ENCODE data around the gene FTSJ1.
"Not testable (repeated sequence)": the region's sequence is repeated elsewhere in the genome, so short reads cannot be mapped to it uniquely, and the experiment has no call there.

FTSJ1 gene

GRCh38 chrX:48497871-48498270, 21.9 kb downstream of the FTSJ1 start:
- DNase-seq (ENCODE audit: low read depth): no peak

GRCh38 chrX:48498374-48498809, 22.4 kb downstream of the FTSJ1 start:
- DNase-seq (ENCODE audit: low read depth): no peak

GRCh38 chrX:48504261-48504660, 28.3 kb downstream of the FTSJ1 start:
- no peak for DNase-seq (ENCODE audit: low read depth)

- no peak for DNase-seq (ENCODE audit: low read depth)
Observed at GRCh38 chrX:48505481-48505880, 29.5 kb downstream of the FTSJ1 start.

- no peak for DNase-seq (ENCODE audit: low read depth)
Observed at GRCh38 chrX:48507246-48507645, 31.2 kb downstream of the FTSJ1 start.

- DNase-seq (ENCODE audit: low read depth): peak; percentile 68
Observed at GRCh38 chrX:48508400-48509244, 32.6 kb downstream of the FTSJ1 start, which contains the start of gene PORCN. Gene PORCN, plus strand, starts transcription at chrX:48508992. Its CDS starts 829 bp downstream, at chrX:48509821.

- DNase-seq (ENCODE audit: low read depth): no peak
Observed at GRCh38 chrX:48509245-48509590, 33.2 kb downstream of the FTSJ1 start.

- DNase-seq (ENCODE audit: low read depth): no peak
Observed at GRCh38 chrX:48509619-48510018, 33.6 kb downstream of the FTSJ1 start.

GRCh38 chrX:48511560-48511959, 35.6 kb downstream of the FTSJ1 start:
- no peak for DNase-seq (ENCODE audit: low read depth)

- DNase-seq (ENCODE audit: low read depth): no peak
Observed at GRCh38 chrX:48512371-48512935, 36.5 kb downstream of the FTSJ1 start.

- no peak for DNase-seq (ENCODE audit: low read depth)
Observed at GRCh38 chrX:48513670-48514069, 37.7 kb downstream of the FTSJ1 start.

GRCh38 chrX:48514126-48514806, 38.3 kb downstream of the FTSJ1 start:
- DNase-seq (ENCODE audit: low read depth): no peak

GRCh38 chrX:48514868-48515460, 39.0 kb downstream of the FTSJ1 start:
- DNase-seq (ENCODE audit: low read depth): no peak

GRCh38 chrX:48515842-48516241, 39.8 kb downstream of the FTSJ1 start:
- DNase-seq (ENCODE audit: low read depth): no peak

- DNase-seq (ENCODE audit: low read depth): no peak
Observed at GRCh38 chrX:48516285-48516684, 40.3 kb downstream of the FTSJ1 start.

GRCh38 chrX:48516987-48517386, 41.0 kb downstream of the FTSJ1 start:
- DNase-seq (ENCODE audit: low read depth): no peak

GRCh38 chrX:48519481-48519880, 43.5 kb downstream of the FTSJ1 start:
- not testable (repeated sequence) for DNase-seq (ENCODE audit: low read depth)

GRCh38 chrX:48520455-48520854, 44.5 kb downstream of the FTSJ1 start:
- no peak for DNase-seq (ENCODE audit: low read depth)

- DNase-seq (ENCODE audit: low read depth): no peak
Observed at GRCh38 chrX:48520976-48521352, 45.0 kb downstream of the FTSJ1 start.

GRCh38 chrX:48521353-48522243, 45.6 kb downstream of the FTSJ1 start, which contains the start of gene EBP:
Gene EBP, plus strand, starts transcription at chrX:48521808. Its CDS starts 1,964 bp downstream, at chrX:48523772.
- peak; percentile 88 for DNase-seq (ENCODE audit: low read depth)

- no peak for DNase-seq (ENCODE audit: low read depth)
Observed at GRCh38 chrX:48522291-48522690, 46.3 kb downstream of the FTSJ1 start.

- DNase-seq (ENCODE audit: low read depth): no peak
Observed at GRCh38 chrX:48523682-48524081, 47.7 kb downstream of the FTSJ1 start.

Measured in activated T-helper 1 cell treated with Interleukin-2 at 50 U/mL for 16 hours (primary cell).